NB4 (cell line): Measurements from ENCODE around the gene NR1D2.

Source experiments
- CTCF ChIP-seq: IDR thresholded peaks from one replicate; pipeline ENCODE4 v1.5.1; 2012; ENCODE audit warnings: low read depth, low read length
- MYC ChIP-seq: IDR thresholded peaks from 2 replicates; pipeline ENCODE4 v1.6.1; 2011; ENCODE audit warnings: low read depth, low read length
- POLR2A ChIP-seq: IDR thresholded peaks from 2 replicates; pipeline ENCODE4 v1.6.1; 2011; ENCODE audit warnings: mild to moderate bottlenecking; ENCODE audit not compliant: insufficient read length; ENCODE audit errors: extremely low read depth
- TF ChIP-seq, protein P1 (sequence below): IDR thresholded peaks from 2 replicates; pipeline ENCODE4 v1.6.1; 2011; ENCODE audit warnings: low read depth, low read length

DNA sequence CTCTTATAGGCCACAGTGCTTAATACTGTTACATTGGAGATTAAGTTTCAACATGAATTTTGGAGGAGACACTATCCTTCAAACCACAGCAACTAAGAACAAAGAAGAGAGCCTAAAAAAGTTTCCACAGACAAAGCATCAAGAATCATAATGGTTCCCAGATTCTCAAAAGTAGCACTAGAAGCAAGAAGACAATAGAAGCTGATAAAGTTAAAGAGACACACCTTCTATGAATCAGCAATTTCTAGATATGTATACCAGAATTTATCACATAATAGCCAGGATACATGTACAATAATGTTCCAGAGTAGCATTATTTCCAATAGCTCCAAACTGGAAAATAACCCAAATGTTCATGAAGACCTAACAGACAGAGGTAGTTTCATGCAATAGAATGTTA, 40.5 kb upstream of the NR1D2 start:
- TF ChIP-seq POLR2A (no peak), CTCF (no peak), MYC (no peak)
- TF ChIP-seq, protein P1, sequence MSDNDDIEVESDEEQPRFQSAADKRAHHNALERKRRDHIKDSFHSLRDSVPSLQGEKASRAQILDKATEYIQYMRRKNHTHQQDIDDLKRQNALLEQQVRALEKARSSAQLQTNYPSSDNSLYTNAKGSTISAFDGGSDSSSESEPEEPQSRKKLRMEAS = no peak
